Progenitor cell of endocrine pancreas (in vitro differentiated cells): ENCODE measurements around the gene MINAR1. TPM values are rescaled to one million over a fixed set of nuclear protein-coding genes. Genes with fewer than 3 reads are reported as not detected.

Experiments
- DNase-seq: peaks from one replicate; pipeline ENCODE4 v3.0.0; 2021; ENCODE audit warnings: low spot score; ENCODE audit not compliant: unreplicated experiment
- H3K27ac Mint-ChIP-seq: 2 replicates; pipeline ENCODE4 v1.8.0; 2021; ENCODE audit warnings: mild to moderate bottlenecking, moderate library complexity, mixed read lengths
- H3K27me3 Mint-ChIP-seq: 2 replicates; pipeline ENCODE4 v1.8.0; 2021; ENCODE audit warnings: mixed read lengths
- H3K36me3 Mint-ChIP-seq: 2 replicates; pipeline ENCODE4 v1.8.0; 2022; ENCODE audit warnings: mixed read lengths; ENCODE audit not compliant: insufficient read depth
- H3K4me1 Mint-ChIP-seq: 2 replicates; pipeline ENCODE4 v1.8.0; 2021; ENCODE audit warnings: low read depth, mixed read lengths
- H3K4me3 Mint-ChIP-seq: 2 replicates; pipeline ENCODE4 v1.8.0; 2021; ENCODE audit warnings: low read depth, mild to moderate bottlenecking, moderate library complexity, mixed read lengths
- H3K9me3 Mint-ChIP-seq: 2 replicates; pipeline ENCODE4 v1.8.0; 2021; ENCODE audit warnings: low read depth, mixed read lengths
- CTCF ChIP-seq: fragments of 200-600 bp; sonication (generic); IDR thresholded peaks from one replicate; pipeline ENCODE4 v1.5.0; 2021; ENCODE audit warnings: antibody characterized with exemption, mild to moderate bottlenecking; ENCODE audit not compliant: unreplicated experiment
- total RNA-seq: library from RNA; stranded (reverse); gene quantifications from 2 replicates; pipeline ENCODE4 v1.2.1, GENCODE V29; 2021

The MINAR1 gene
- total RNA-seq, 1 donor from 2014 or later, result 1.8 TPM

- Mint-ChIP-seq H3K4me3 (peak overlapping the region; percentile 77), H3K27me3 (peaks cover 85% of the 10 kb centered on the region), H3K4me1 (peaks cover 9% of the 10 kb centered on the region), H3K9me3 (no peaks in the 10 kb centered on the region), H3K27ac (peak overlapping the region; percentile 65), H3K36me3 (no peaks in the 10 kb centered on the region)
- DNase-seq, result no peak
- no peak for TF ChIP-seq CTCF
These were observed 1.1 kb upstream of the MINAR1 start for GRCh38 chr15:79430901-79431635.

- H3K27me3 Mint-ChIP-seq, result peaks cover 85% of the 10 kb centered on the region
These were observed 474 bp downstream of the MINAR1 start for GRCh38 chr15:79432345-79433275.

GRCh38 chr15:79433276-79433990 is 1.3 kb downstream of the MINAR1 start:
- no peaks in the 10 kb centered on the region for H3K36me3 Mint-ChIP-seq
- no peak for DNase-seq
- peak overlapping the region; percentile 77 for H3K4me3 Mint-ChIP-seq
- peak; percentile 21 for TF ChIP-seq CTCF
- peaks cover 79% of the 10 kb centered on the region for H3K27me3 Mint-ChIP-seq
- H3K4me1 Mint-ChIP-seq, result peaks cover 9% of the 10 kb centered on the region
- H3K9me3 Mint-ChIP-seq, result no peaks in the 10 kb centered on the region
- H3K27ac Mint-ChIP-seq, result no peak overlapping the region

More at GRCh38 chr15:79432345-79433275, 474 bp downstream of the MINAR1 start:
- TF ChIP-seq CTCF, result no peak
- Mint-ChIP-seq H3K9me3 (no peaks in the 10 kb centered on the region), H3K27ac (peak overlapping the region; percentile 59), H3K4me3 (peak overlapping the region; percentile 77), H3K4me1 (peaks cover 9% of the 10 kb centered on the region), H3K36me3 (no peaks in the 10 kb centered on the region)
- no peak for DNase-seq

- no peaks in the 10 kb centered on the region for H3K9me3 Mint-ChIP-seq
- DNase-seq, result no peak
- H3K4me1 Mint-ChIP-seq, result peaks cover 9% of the 10 kb centered on the region
- peaks cover 70% of the 10 kb centered on the region for H3K27me3 Mint-ChIP-seq
- no peak for TF ChIP-seq CTCF
- H3K27ac Mint-ChIP-seq, result no peak overlapping the region
- no peak overlapping the region for H3K4me3 Mint-ChIP-seq
- H3K36me3 Mint-ChIP-seq, result no peaks in the 10 kb centered on the region
These were observed 2.2 kb downstream of the MINAR1 start for GRCh38 chr15:79434361-79434760.
